Thyroid gland (tissue), 4 donors: Measurements from ENCODE around the gene ME3.

Source experiments
- CTCF ChIP-seq, 6 experiments: fragments of 200-600 bp in 3 of 6; fragments of 450-650 bp in 3 of 6; sonication (generic) in 3 of 6; IDR thresholded peaks; one replicate each; pipeline ENCODE4 v1.5.1; 2016 to 2019; ENCODE audit warnings: antibody characterized with exemption in 6 of 6, mild to moderate bottlenecking in 2 of 6, inconsistent platforms in 1 of 6, moderate library complexity in 1 of 6
- POLR2A ChIP-seq, 2 donors: fragments of 450-650 bp; IDR thresholded peaks; one replicate each; pipeline ENCODE4 v1.6.1; 2017; ENCODE audit warnings: antibody characterized with exemption in 2 of 2, mild to moderate bottlenecking in 2 of 2, moderate library complexity in 1 of 2

GRCh38 chr11:86553265-86553664 lies 119.2 kb downstream of the ME3 start:
- TF ChIP-seq CTCF (IDR thresholded peaks at IDR 0.05), result no peak
- TF ChIP-seq POLR2A (IDR thresholded peaks at IDR 0.05), result no peak
